ENCODE measurements around the gene ELP5. TPM values are rescaled to one million over a fixed set of nuclear protein-coding genes. Genes with fewer than 3 reads are reported as not detected.

ELP5 gene
- total RNA-seq, 2 experiments from 2014 or later: 84.6 to 97.3 TPM

GRCh38 chr17:7285679-7286078, 33.7 kb downstream of the ELP5 start:
- TF ChIP-seq EZH2phosphoT487 (IDR thresholded peaks at IDR 0.05; ENCODE audit: borderline replicate concordance, low read depth, low read length): no peak
- no peak for TF ChIP-seq CTCF (conservative IDR thresholded peaks at IDR 0.05; ENCODE audit: low read length)
- H3K27ac ChIP-seq (ENCODE audit: low read depth, low read length, poor library complexity, severe bottlenecking): no peak overlapping the region
- H3K79me2 ChIP-seq (ENCODE audit: insufficient read depth, low read depth, low read length): no peaks in the 10 kb centered on the region
- no peaks in the 10 kb centered on the region for H4K20me1 ChIP-seq (ENCODE audit: insufficient read depth, low read length)
- no peak for DNase-seq (ENCODE audit: low spot score)
- intact Hi-C loops (cut with micrococcal nuclease; ENCODE audit: unreplicated experiment): no loop called here
- BruUV-seq (replicated peaks): no TSS peak
- no peak overlapping the region for H2AFZ ChIP-seq (ENCODE audit: low read length)
- ChIA-PET POLR2A (interaction anchor here (1.0 kb wide), 1 partner anchor 51 kb away, joined by 4 read pairs; the partner anchor contains the start of gene ACAP1), CTCF (ENCODE audit: unreplicated experiment) (interaction anchor here (0.6 kb wide), 1 partner anchor 11 kb away, joined by 3 read pairs; no protein-coding TSS in a partner anchor)
- H3K9me3 ChIP-seq (ENCODE audit: low read length): no peaks in the 10 kb centered on the region
- H3K9me2 ChIP-seq (ENCODE audit: insufficient read depth, low read length): no peaks in the 10 kb centered on the region
- no peaks in the 10 kb centered on the region for H3K36me3 ChIP-seq (ENCODE audit: insufficient read depth, low read length)
- no peak overlapping the region for H3K4me2 ChIP-seq (ENCODE audit: low read length)
- no peak overlapping the region for H3K4me3 ChIP-seq (ENCODE audit: low read depth, low read length, poor library complexity, severe bottlenecking)
- H3K4me1 ChIP-seq (ENCODE audit: insufficient read depth, low read length, poor library complexity, severe bottlenecking): peaks cover 33% of the 10 kb centered on the region

GRCh38 chr17:7289256-7290032, 37.4 kb downstream of the ELP5 start:
- Histone ChIP-seq H3K27ac (ENCODE audit: low read depth, low read length, poor library complexity, severe bottlenecking) (no peak overlapping the region), H3K4me2 (ENCODE audit: low read length) (no peak overlapping the region), H4K20me1 (ENCODE audit: insufficient read depth, low read length) (no peaks in the 10 kb centered on the region), H3K9me2 (ENCODE audit: insufficient read depth, low read length) (no peaks in the 10 kb centered on the region), H3K4me3 (ENCODE audit: low read depth, low read length, poor library complexity, severe bottlenecking) (no peak overlapping the region), H2AFZ (ENCODE audit: low read length) (no peak overlapping the region), H3K4me1 (ENCODE audit: insufficient read depth, low read length, poor library complexity, severe bottlenecking) (peaks cover 25% of the 10 kb centered on the region), H3K9me3 (ENCODE audit: low read length) (no peaks in the 10 kb centered on the region), H3K79me2 (ENCODE audit: insufficient read depth, low read depth, low read length) (no peaks in the 10 kb centered on the region), H3K36me3 (ENCODE audit: insufficient read depth, low read length) (no peaks in the 10 kb centered on the region)
- no TSS peak for BruUV-seq (replicated peaks)
- TF ChIP-seq EZH2phosphoT487 (IDR thresholded peaks at IDR 0.05; ENCODE audit: borderline replicate concordance, low read depth, low read length) (no peak), CTCF (conservative IDR thresholded peaks at IDR 0.05; ENCODE audit: low read length) (no peak)
- CTCF ChIA-PET (ENCODE audit: unreplicated experiment): no interaction called here
- POLR2A ChIA-PET: no interaction called here
- intact Hi-C loops (cut with micrococcal nuclease; ENCODE audit: unreplicated experiment): no loop called here
- DNase-seq (ENCODE audit: low spot score): no peak

- no peak for DNase-seq (ENCODE audit: low spot score)
- no peak for TF ChIP-seq EZH2phosphoT487 (IDR thresholded peaks at IDR 0.05; ENCODE audit: borderline replicate concordance, low read depth, low read length)
- TF ChIP-seq CTCF (conservative IDR thresholded peaks at IDR 0.05; ENCODE audit: low read length): no peak
- no peaks in the 10 kb centered on the region for H3K9me2 ChIP-seq (ENCODE audit: insufficient read depth, low read length)
Measured at GRCh38 chr17:7290166-7290565, 38.2 kb downstream of the ELP5 start.

More at GRCh38 chr17:7290166-7290565, 38.2 kb downstream of the ELP5 start:
- no peaks in the 10 kb centered on the region for H4K20me1 ChIP-seq (ENCODE audit: insufficient read depth, low read length)
- no peaks in the 10 kb centered on the region for H3K36me3 ChIP-seq (ENCODE audit: insufficient read depth, low read length)
- BruUV-seq (replicated peaks): no TSS peak
- no peaks in the 10 kb centered on the region for H3K9me3 ChIP-seq (ENCODE audit: low read length)
- CTCF ChIA-PET (ENCODE audit: unreplicated experiment): no interaction called here
- H2AFZ ChIP-seq (ENCODE audit: low read length): no peak overlapping the region
- H3K27ac ChIP-seq (ENCODE audit: low read depth, low read length, poor library complexity, severe bottlenecking): no peak overlapping the region
- H3K4me3 ChIP-seq (ENCODE audit: low read depth, low read length, poor library complexity, severe bottlenecking): no peak overlapping the region
- peaks cover 28% of the 10 kb centered on the region for H3K4me1 ChIP-seq (ENCODE audit: insufficient read depth, low read length, poor library complexity, severe bottlenecking)
- H3K79me2 ChIP-seq (ENCODE audit: insufficient read depth, low read depth, low read length): no peaks in the 10 kb centered on the region
- intact Hi-C loops (cut with micrococcal nuclease; ENCODE audit: unreplicated experiment): no loop called here
- no peak overlapping the region for H3K4me2 ChIP-seq (ENCODE audit: low read length)
- POLR2A ChIA-PET: no interaction called here

Data from OCI-LY7 (cell line).